ENCODE measurements around the gene GEMIN8. TPM values are rescaled to one million over a fixed set of nuclear protein-coding genes. Genes with fewer than 3 reads are reported as not detected.

Gene GEMIN8
- total RNA-seq, result 10 to 100 TPM; 14.9 to 15.6 TPM

- Mint-ChIP-seq H3K36me3 (ENCODE audit: low read depth) (peaks cover 2% of the 10 kb centered on the region), H3K27ac (peak within 1 kb of the TSS; percentile 100), H3K4me3 (peak within 1 kb of the TSS; percentile 87), H3K9me3 (ENCODE audit: low read depth) (no peaks in the 10 kb centered on the region), H3K27me3 (peaks cover 2% of the 10 kb centered on the region), H3K4me1 (peaks cover 40% of the 10 kb centered on the region)
- ChIA-PET CTCF (interaction anchor here (0.6 to 1.7 kb wide), 4 partner anchors 14 to 341 kb away, joined by 3 to 5 read pairs (median 4); partner anchors contain the start of gene RAB9A), POLR2A (interaction anchor here (0.6 kb wide), 1 partner anchor 360 kb away, joined by 3 read pairs; no protein-coding TSS in a partner anchor)
- ATAC-seq (peak; percentile 75), DNase-seq (peak; percentile 90)
- intact Hi-C loops (cut with DNase I, micrococcal nuclease), result loop anchor here (1.0 to 10.0 kb wide), 12 partner anchors 287 to 1305 kb away; partner anchors contain the start of genes PIGA (in 2 of the 2), TCEANC (in 2 of the 2), FANCB (in 1 of the 2) and MOSPD2 (in 1 of the 2)
Observed at GRCh38 chrX:14029425-14030173, at the start of gene GEMIN8. Gene GEMIN8, minus strand, starts transcription at chrX:14029892. Its CDS starts 8,414 bp downstream, at chrX:14021478.

- Mint-ChIP-seq H3K4me1 (no peaks in the 10 kb centered on the region), H3K27me3 (no peaks in the 10 kb centered on the region), H3K27ac (no peak overlapping the region), H3K4me3 (no peak overlapping the region), H3K36me3 (ENCODE audit: low read depth) (no peaks in the 10 kb centered on the region), H3K9me3 (ENCODE audit: low read depth) (no peaks in the 10 kb centered on the region)
- ChIA-PET POLR2A (no interaction called here), CTCF (no interaction called here)
- DNase-seq (no peak), ATAC-seq (no peak)
- intact Hi-C loops (cut with DNase I, micrococcal nuclease), result no loop called here
Observed at GRCh38 chrX:14076639-14077038, 46.9 kb upstream of the GEMIN8 start.

GRCh38 chrX:14073556-14073955 is 43.9 kb upstream of the GEMIN8 start:
- Mint-ChIP-seq H3K9me3 (ENCODE audit: low read depth) (no peaks in the 10 kb centered on the region), H3K36me3 (ENCODE audit: low read depth) (no peaks in the 10 kb centered on the region), H3K4me3 (no peak overlapping the region), H3K27me3 (no peaks in the 10 kb centered on the region), H3K27ac (no peak overlapping the region), H3K4me1 (no peaks in the 10 kb centered on the region)
- ChIA-PET CTCF (no interaction called here), POLR2A (no interaction called here)
- ATAC-seq (no peak), DNase-seq (no peak)
- intact Hi-C loops (cut with DNase I, micrococcal nuclease), result no loop called here

- no peak overlapping the region for H3K4me3 Mint-ChIP-seq
- intact Hi-C loops (cut with DNase I, micrococcal nuclease), result no loop called here
- ATAC-seq, result no peak
- H3K27ac Mint-ChIP-seq, result no peak overlapping the region
- no peaks in the 10 kb centered on the region for H3K27me3 Mint-ChIP-seq
- CTCF ChIA-PET, result no interaction called here
- POLR2A ChIA-PET, result no interaction called here
- DNase-seq, result no peak
- no peaks in the 10 kb centered on the region for H3K4me1 Mint-ChIP-seq
- H3K9me3 Mint-ChIP-seq (ENCODE audit: low read depth), result no peaks in the 10 kb centered on the region
- no peaks in the 10 kb centered on the region for H3K36me3 Mint-ChIP-seq (ENCODE audit: low read depth)
Observed at GRCh38 chrX:14073071-14073470, 43.4 kb upstream of the GEMIN8 start.

- POLR2A ChIA-PET, result no interaction called here
- intact Hi-C loops (cut with DNase I, micrococcal nuclease), result no loop called here
- Mint-ChIP-seq H3K9me3 (ENCODE audit: low read depth) (no peaks in the 10 kb centered on the region), H3K4me3 (no peak overlapping the region), H3K36me3 (ENCODE audit: low read depth) (no peaks in the 10 kb centered on the region), H3K27ac (no peak overlapping the region), H3K4me1 (no peaks in the 10 kb centered on the region), H3K27me3 (no peaks in the 10 kb centered on the region)
- CTCF ChIA-PET, result no interaction called here
- DNase-seq (no peak), ATAC-seq (no peak)
Observed at GRCh38 chrX:14065800-14066199, 36.1 kb upstream of the GEMIN8 start.

- ChIA-PET CTCF (no interaction called here), POLR2A (interaction anchor here (0.7 kb wide), 1 partner anchor 80 kb away, joined by 3 read pairs; no protein-coding TSS in a partner anchor)
- intact Hi-C loops (cut with DNase I, micrococcal nuclease), result no loop called here
- no peak overlapping the region for H3K27ac Mint-ChIP-seq
- DNase-seq, result no peak
- no peaks in the 10 kb centered on the region for H3K27me3 Mint-ChIP-seq
- H3K9me3 Mint-ChIP-seq (ENCODE audit: low read depth), result no peaks in the 10 kb centered on the region
- no peaks in the 10 kb centered on the region for H3K36me3 Mint-ChIP-seq (ENCODE audit: low read depth)
- no peaks in the 10 kb centered on the region for H3K4me1 Mint-ChIP-seq
- H3K4me3 Mint-ChIP-seq, result no peak overlapping the region
- ATAC-seq, result no peak
Observed at GRCh38 chrX:14064626-14065432, 35.1 kb upstream of the GEMIN8 start.

GRCh38 chrX:14062524-14062923 is 32.8 kb upstream of the GEMIN8 start:
- no peak for DNase-seq
- Mint-ChIP-seq H3K36me3 (ENCODE audit: low read depth) (no peaks in the 10 kb centered on the region), H3K27me3 (no peaks in the 10 kb centered on the region), H3K4me1 (no peaks in the 10 kb centered on the region), H3K27ac (no peak overlapping the region), H3K9me3 (ENCODE audit: low read depth) (no peaks in the 10 kb centered on the region), H3K4me3 (no peak overlapping the region)
- intact Hi-C loops (cut with DNase I, micrococcal nuclease), result no loop called here
- CTCF ChIA-PET, result no interaction called here
- POLR2A ChIA-PET, result no interaction called here
- ATAC-seq, result no peak

GRCh38 chrX:14056206-14056605 is 26.5 kb upstream of the GEMIN8 start:
- H3K27me3 Mint-ChIP-seq, result peaks cover 11% of the 10 kb centered on the region
- no peak overlapping the region for H3K27ac Mint-ChIP-seq
- no peaks in the 10 kb centered on the region for H3K9me3 Mint-ChIP-seq (ENCODE audit: low read depth)
- no peak for ATAC-seq
- ChIA-PET POLR2A (no interaction called here), CTCF (no interaction called here)
- intact Hi-C loops (cut with DNase I, micrococcal nuclease), result no loop called here
- H3K36me3 Mint-ChIP-seq (ENCODE audit: low read depth), result no peaks in the 10 kb centered on the region
- no peaks in the 10 kb centered on the region for H3K4me1 Mint-ChIP-seq
- no peak overlapping the region for H3K4me3 Mint-ChIP-seq
- DNase-seq, result no peak

GRCh38 chrX:14051416-14051815 is 21.7 kb upstream of the GEMIN8 start:
- no peaks in the 10 kb centered on the region for H3K36me3 Mint-ChIP-seq (ENCODE audit: low read depth)
- intact Hi-C loops (cut with DNase I, micrococcal nuclease), result no loop called here
- DNase-seq, result no peak
- no peak overlapping the region for H3K27ac Mint-ChIP-seq
- H3K9me3 Mint-ChIP-seq (ENCODE audit: low read depth), result no peaks in the 10 kb centered on the region
- H3K4me1 Mint-ChIP-seq, result no peaks in the 10 kb centered on the region
- no peak for ATAC-seq
- peaks cover 15% of the 10 kb centered on the region for H3K27me3 Mint-ChIP-seq
- H3K4me3 Mint-ChIP-seq, result no peak overlapping the region
- ChIA-PET CTCF (no interaction called here), POLR2A (no interaction called here)

GRCh38 chrX:14050709-14051108 is 21.0 kb upstream of the GEMIN8 start:
- ATAC-seq, result peak; percentile 33

GRCh38 chrX:14043209-14043608 is 13.5 kb upstream of the GEMIN8 start:
- ATAC-seq (no peak), DNase-seq (no peak)
- H3K36me3 Mint-ChIP-seq (ENCODE audit: low read depth), result no peaks in the 10 kb centered on the region
- no peak overlapping the region for H3K4me3 Mint-ChIP-seq
- H3K9me3 Mint-ChIP-seq (ENCODE audit: low read depth), result no peaks in the 10 kb centered on the region
- no peaks in the 10 kb centered on the region for H3K4me1 Mint-ChIP-seq
- no peak overlapping the region for H3K27ac Mint-ChIP-seq
- intact Hi-C loops (cut with DNase I, micrococcal nuclease), result no loop called here
- ChIA-PET CTCF (no interaction called here), POLR2A (no interaction called here)
- H3K27me3 Mint-ChIP-seq, result peaks cover 8% of the 10 kb centered on the region

More at GRCh38 chrX:14050709-14051108, 21.0 kb upstream of the GEMIN8 start:
- intact Hi-C loops (cut with DNase I, micrococcal nuclease), result no loop called here
- Mint-ChIP-seq H3K9me3 (ENCODE audit: low read depth) (no peaks in the 10 kb centered on the region), H3K4me3 (no peak overlapping the region), H3K36me3 (ENCODE audit: low read depth) (no peaks in the 10 kb centered on the region), H3K27me3 (peaks cover 15% of the 10 kb centered on the region), H3K27ac (no peak overlapping the region), H3K4me1 (no peaks in the 10 kb centered on the region)
- DNase-seq, result no peak
- POLR2A ChIA-PET, result no interaction called here
- CTCF ChIA-PET, result no interaction called here

- intact Hi-C loops (cut with DNase I, micrococcal nuclease), result loop anchor here (1.0 to 2.0 kb wide), 5 partner anchors 55 to 1203 kb away; no protein-coding TSS in a partner anchor
- POLR2A ChIA-PET, result no interaction called here
- Mint-ChIP-seq H3K4me1 (no peaks in the 10 kb centered on the region), H3K4me3 (no peak overlapping the region), H3K27ac (no peak overlapping the region), H3K9me3 (ENCODE audit: low read depth) (no peaks in the 10 kb centered on the region), H3K27me3 (no peaks in the 10 kb centered on the region), H3K36me3 (ENCODE audit: low read depth) (no peaks in the 10 kb centered on the region)
- CTCF ChIA-PET, result interaction anchor here (0.8 kb wide), 1 partner anchor 79 kb away, joined by 4 read pairs; no protein-coding TSS in a partner anchor
- peak; percentile 68 for ATAC-seq
- peak; percentile 71 for DNase-seq
Observed at GRCh38 chrX:14039344-14039743, 9.7 kb upstream of the GEMIN8 start.
